Activated T-helper 2 cell treated with anti-CD3 and anti-CD28 coated beads, Interferon-gamma antibody, Interleukin-2, Interleukin-4, amounts not matched to agents 10 μg/mL and 5 μg/mL and 100 μg/mL, durations not matched to agents 14 hours and 24 hours and 36 hours (primary cell): Measurements from ENCODE around the gene GARIN5B. TPM values are rescaled to one million over a fixed set of nuclear protein-coding genes. Genes with fewer than 3 reads are reported as not detected.

Experiments
- DNase-seq: peaks from one replicate; pipeline ENCODE4 v3.0.0; 2021; ENCODE audit warnings: low spot score
- H3K27ac Mint-ChIP-seq: one replicate; pipeline ENCODE4 v1.8.0; 2021; ENCODE audit warnings: mixed read lengths
- H3K27me3 Mint-ChIP-seq: one replicate; pipeline ENCODE4 v1.8.0; 2021; ENCODE audit warnings: low read depth, mixed read lengths
- H3K36me3 Mint-ChIP-seq: one replicate; pipeline ENCODE4 v1.8.0; 2021; ENCODE audit warnings: low read depth, mixed read lengths
- H3K4me1 Mint-ChIP-seq: one replicate; pipeline ENCODE4 v1.8.0; 2021; ENCODE audit warnings: low read depth, mixed read lengths
- H3K4me3 Mint-ChIP-seq: one replicate; pipeline ENCODE4 v1.8.0; 2021; ENCODE audit warnings: low read depth, mild to moderate bottlenecking, moderate library complexity, mixed read lengths
- H3K9me3 Mint-ChIP-seq: one replicate; pipeline ENCODE4 v1.8.0; 2021; ENCODE audit warnings: mixed read lengths
- intact Hi-C: fragments of 100-400 bp; cut with micrococcal nuclease; formaldehyde crosslinking; loops from one replicate; pipeline ENCODE4 v1.15.1; 2023
- total RNA-seq: library from RNA; stranded (reverse); gene quantifications from 2 replicates; pipeline ENCODE4 v1.2.3, GENCODE V29; 2022

Gene GARIN5B
- total RNA-seq, 1 donor from 2014 or later, result not detected

DNA sequence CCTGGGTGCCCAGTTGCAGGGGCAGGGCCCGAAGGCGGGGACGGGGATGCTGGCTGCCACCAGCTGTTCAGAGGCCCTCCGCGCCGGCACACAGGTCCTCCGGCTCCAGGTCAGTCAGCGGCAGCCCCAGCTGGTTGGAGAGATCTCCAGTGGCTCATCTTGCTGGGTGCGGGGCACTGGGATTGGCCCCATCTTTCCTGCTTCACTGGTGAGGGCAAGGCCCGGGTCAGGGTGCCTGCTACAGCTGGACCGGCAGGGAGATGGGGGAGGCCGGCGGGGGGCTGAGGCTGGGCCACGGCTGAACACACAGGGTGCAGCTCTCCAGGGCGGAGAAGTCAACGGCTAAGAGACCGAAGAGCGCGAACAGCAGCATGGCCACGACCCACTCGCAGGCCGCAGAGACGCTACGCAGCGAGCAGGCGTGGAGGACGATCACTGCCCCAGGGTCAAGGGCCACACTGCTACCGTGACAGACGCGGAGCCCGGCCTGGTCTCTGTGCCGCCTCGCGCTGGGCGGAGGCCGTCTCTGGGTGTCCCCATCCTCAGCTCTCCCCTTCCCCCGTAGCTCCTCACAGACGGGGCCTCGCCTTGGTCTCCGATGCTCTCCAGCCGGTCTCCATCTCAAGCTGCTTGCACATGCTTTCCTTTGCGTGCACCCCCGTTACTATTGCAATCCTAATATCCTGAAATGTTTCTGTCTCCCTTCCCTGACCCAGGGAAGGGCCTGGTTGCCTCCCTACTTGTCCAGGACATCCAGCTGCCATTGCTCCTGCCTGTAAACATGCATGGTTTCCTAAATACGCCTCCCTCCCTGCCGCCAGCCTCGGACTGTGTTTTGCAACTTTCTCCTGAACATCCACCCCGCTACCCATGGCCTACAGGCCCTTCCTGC lies 50.2 kb downstream of the GARIN5B start:
- Mint-ChIP-seq H3K4me1 (no peaks in the 10 kb centered on the region), H3K27me3 (no peaks in the 10 kb centered on the region), H3K4me3 (no peak overlapping the region), H3K27ac (no peak overlapping the region), H3K36me3 (no peaks in the 10 kb centered on the region), H3K9me3 (no peaks in the 10 kb centered on the region)
- intact Hi-C loops, result no loop called here
- DNase-seq, result no peak

DNA sequence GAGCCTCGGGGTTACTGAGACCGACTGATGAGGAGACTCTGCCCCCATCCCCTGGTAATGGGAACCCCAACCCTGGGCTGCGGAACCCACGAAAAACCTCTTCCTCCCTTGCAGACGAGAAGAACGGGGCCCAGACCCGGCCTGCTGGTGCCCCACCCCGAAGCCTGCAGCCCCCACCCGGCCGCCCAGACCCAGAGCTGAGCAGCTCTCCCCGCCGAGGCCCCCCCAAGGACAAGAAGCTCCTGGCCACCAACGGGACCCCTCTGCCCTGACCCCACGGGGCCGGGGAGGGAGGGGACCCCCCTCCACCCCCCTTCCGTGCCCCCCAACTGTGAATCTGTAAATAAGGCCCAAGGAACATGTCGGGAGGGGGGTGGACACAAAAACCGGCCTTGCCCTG lies 51.3 kb downstream of the GARIN5B start:
- no peak overlapping the region for H3K4me3 Mint-ChIP-seq
- intact Hi-C loops, result no loop called here
- H3K4me1 Mint-ChIP-seq, result no peaks in the 10 kb centered on the region
- H3K9me3 Mint-ChIP-seq, result no peaks in the 10 kb centered on the region
- no peaks in the 10 kb centered on the region for H3K27me3 Mint-ChIP-seq
- no peaks in the 10 kb centered on the region for H3K36me3 Mint-ChIP-seq
- no peak for DNase-seq
- H3K27ac Mint-ChIP-seq, result no peak overlapping the region

DNA sequence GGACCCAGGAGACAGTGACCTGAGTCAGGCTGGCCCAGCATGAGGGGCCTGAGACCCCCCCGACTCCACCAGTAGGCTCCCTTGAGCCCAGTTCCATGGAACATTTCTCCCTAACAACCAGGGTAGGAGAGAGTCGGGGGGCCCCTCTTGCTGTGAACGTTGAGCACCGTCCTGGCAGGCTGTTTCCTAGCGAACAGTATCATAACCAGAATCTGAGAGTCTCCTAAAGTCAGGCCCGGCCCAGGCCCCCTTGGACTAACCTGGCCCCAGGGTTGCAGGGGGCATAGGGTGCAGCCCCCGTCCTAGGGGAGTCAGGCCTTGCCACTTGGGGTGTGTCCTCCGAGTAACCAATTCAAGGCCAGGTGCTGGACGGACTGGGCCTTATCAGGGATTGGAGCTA lies 51.7 kb downstream of the GARIN5B start:
- intact Hi-C loops, result no loop called here
- H3K9me3 Mint-ChIP-seq, result no peaks in the 10 kb centered on the region
- H3K4me3 Mint-ChIP-seq, result no peak overlapping the region
- no peak for DNase-seq
- H3K27me3 Mint-ChIP-seq, result no peaks in the 10 kb centered on the region
- H3K36me3 Mint-ChIP-seq, result no peaks in the 10 kb centered on the region
- no peaks in the 10 kb centered on the region for H3K4me1 Mint-ChIP-seq
- no peak overlapping the region for H3K27ac Mint-ChIP-seq

DNA sequence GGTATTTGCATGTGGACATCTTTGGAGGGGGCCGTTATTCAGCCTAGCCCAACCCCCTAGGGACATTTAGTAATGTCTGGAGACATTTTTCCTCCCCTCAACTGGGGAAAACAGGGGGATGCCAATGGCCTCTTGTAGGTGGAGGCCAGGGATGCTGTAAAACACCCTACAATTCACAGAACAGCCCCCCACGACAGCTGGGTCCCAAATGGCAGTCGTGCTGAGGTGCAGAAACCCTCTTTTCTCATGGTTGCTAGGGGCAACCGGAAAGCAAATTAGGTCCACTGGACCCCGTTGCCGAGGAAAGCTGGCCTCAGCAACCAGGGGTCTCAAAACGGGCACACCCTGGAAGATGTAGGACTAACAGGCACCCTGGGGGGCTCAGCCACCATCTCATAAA lies 52.6 kb downstream of the GARIN5B start:
- H3K27ac Mint-ChIP-seq, result no peak overlapping the region
- H3K27me3 Mint-ChIP-seq, result no peaks in the 10 kb centered on the region
- peaks cover 1% of the 10 kb centered on the region for H3K4me1 Mint-ChIP-seq
- no peak for DNase-seq
- peaks cover under 1% of the 10 kb centered on the region for H3K36me3 Mint-ChIP-seq
- no peaks in the 10 kb centered on the region for H3K9me3 Mint-ChIP-seq
- no peak overlapping the region for H3K4me3 Mint-ChIP-seq
- intact Hi-C loops, result no loop called here

DNA sequence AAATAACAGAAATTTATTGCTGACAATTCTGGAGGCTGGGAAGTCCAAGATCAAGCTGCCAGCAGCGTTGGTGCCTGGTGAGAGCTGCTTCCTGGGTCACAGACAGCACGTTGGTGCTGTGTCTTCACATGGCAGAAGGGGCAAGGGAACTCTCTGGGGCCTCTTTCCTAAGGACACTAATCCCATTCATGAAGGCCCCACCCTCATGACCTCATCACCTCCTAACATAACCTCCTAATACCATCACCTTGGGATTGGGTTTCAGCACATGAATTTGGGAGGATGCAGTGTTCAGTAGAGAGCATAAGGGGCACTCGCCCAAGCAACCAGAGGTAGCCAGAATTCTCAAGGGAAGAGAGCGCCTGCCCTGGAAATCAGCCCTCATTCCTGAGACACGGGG lies 53.6 kb downstream of the GARIN5B start:
- intact Hi-C loops, result no loop called here
- Mint-ChIP-seq H3K4me1 (peaks cover 4% of the 10 kb centered on the region), H3K4me3 (no peak overlapping the region), H3K9me3 (no peaks in the 10 kb centered on the region), H3K27ac (no peak overlapping the region), H3K36me3 (peaks cover 3% of the 10 kb centered on the region), H3K27me3 (no peaks in the 10 kb centered on the region)
- no peak for DNase-seq

DNA sequence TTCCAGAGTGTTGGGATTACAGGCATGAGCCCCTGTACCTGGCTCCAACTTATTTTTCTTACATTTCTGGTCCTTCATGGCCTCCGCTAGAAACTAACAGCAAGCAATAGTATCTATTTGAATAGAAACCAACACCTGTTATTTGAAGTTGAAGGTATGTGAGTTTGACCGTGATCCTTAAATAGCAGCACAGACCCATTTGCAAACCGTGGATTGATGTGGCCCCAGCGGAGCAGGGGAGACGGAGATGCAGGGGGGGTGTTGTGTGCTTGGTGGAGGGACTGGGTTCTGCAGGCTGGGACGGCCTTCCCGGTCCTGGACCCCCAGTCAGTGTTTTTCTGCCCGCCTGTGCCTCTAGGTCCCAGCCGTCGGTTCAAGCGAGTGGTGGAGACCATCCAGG lies 54.8 kb downstream of the GARIN5B start:
- peaks cover 4% of the 10 kb centered on the region for H3K4me1 Mint-ChIP-seq
- DNase-seq, result no peak
- no peak overlapping the region for H3K27ac Mint-ChIP-seq
- no peaks in the 10 kb centered on the region for H3K9me3 Mint-ChIP-seq
- peaks cover 3% of the 10 kb centered on the region for H3K36me3 Mint-ChIP-seq
- H3K27me3 Mint-ChIP-seq, result no peaks in the 10 kb centered on the region
- H3K4me3 Mint-ChIP-seq, result no peak overlapping the region
- intact Hi-C loops, result no loop called here

DNA sequence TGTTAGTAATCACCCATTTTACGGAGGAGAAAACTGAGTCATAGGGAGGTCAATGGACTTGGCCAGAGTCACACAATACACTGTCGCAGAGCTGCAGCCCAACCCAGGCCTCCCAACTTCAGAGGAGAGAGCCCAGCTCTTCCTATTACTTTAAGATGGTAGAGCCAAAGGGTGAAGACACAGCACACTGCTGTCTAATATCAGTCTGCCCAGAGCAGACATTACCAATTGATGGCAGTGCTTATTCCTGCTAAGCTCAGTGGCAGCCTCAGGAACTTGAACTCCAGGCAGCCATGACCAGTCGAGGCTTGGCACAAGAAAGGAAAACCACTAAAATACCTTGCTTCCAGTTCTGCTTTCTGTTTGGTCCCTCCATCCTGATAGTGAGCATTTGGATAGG lies 56.3 kb downstream of the GARIN5B start:
- no peaks in the 10 kb centered on the region for H3K27me3 Mint-ChIP-seq
- no peak overlapping the region for H3K27ac Mint-ChIP-seq
- DNase-seq, result no peak
- H3K9me3 Mint-ChIP-seq, result no peaks in the 10 kb centered on the region
- peaks cover 4% of the 10 kb centered on the region for H3K4me1 Mint-ChIP-seq
- peaks cover 3% of the 10 kb centered on the region for H3K36me3 Mint-ChIP-seq
- intact Hi-C loops, result no loop called here
- H3K4me3 Mint-ChIP-seq, result no peak overlapping the region

DNA sequence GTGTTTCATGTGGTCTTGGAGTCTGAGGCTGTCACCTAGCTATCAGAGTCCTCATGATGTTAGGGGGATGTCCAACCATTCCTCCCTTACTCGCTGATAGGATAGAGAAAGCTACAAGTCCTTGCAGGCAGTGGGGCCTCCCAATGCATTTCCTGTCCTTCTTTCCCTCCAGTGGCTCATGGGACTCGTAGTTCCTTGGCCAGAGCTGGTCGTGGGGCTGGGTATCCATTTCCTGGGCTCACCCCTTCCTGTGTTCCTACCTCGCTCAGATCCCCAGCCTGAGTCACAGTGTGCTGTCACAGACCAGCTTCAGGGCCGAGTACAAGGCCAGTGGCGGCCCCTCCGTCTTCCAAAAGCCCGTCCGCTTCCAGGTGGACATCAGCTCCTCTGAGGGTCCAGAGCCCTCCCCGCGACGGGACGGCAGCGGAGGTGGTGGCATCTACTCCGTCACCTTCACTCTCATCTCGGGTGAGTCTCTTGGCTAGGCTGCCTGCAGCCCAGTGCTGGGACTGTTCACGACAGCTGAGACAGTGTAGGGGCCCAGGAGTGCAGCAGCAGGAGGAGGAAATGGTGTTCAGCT lies 57.0 kb downstream of the GARIN5B start:
- no peak overlapping the region for H3K4me3 Mint-ChIP-seq
- peaks cover 3% of the 10 kb centered on the region for H3K36me3 Mint-ChIP-seq
- peaks cover 4% of the 10 kb centered on the region for H3K4me1 Mint-ChIP-seq
- intact Hi-C loops, result no loop called here
- no peaks in the 10 kb centered on the region for H3K9me3 Mint-ChIP-seq
- no peak for DNase-seq
- no peak overlapping the region for H3K27ac Mint-ChIP-seq
- H3K27me3 Mint-ChIP-seq, result no peaks in the 10 kb centered on the region

DNA sequence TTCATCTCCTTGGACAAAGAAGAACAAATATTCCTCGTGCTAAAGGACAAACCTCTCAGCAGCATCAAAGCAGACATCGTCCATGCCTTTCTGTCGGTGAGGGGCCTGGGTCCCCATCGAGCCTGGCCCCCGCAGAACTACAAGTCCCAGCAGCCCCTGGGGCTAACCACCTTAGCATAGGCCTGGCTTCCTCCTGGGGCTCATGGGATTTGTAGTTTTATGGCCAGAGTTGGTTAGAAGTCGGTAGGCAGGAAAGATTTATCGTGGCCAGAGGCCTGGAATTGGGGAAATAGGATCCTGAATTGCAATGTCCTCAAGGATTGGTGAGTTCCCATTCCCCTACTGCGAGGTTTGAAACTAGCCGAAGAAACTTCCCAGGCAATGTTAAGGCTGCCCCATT lies 57.6 kb downstream of the GARIN5B start:
- Mint-ChIP-seq H3K27me3 (no peaks in the 10 kb centered on the region), H3K27ac (no peak overlapping the region), H3K36me3 (peaks cover 3% of the 10 kb centered on the region), H3K4me3 (no peak overlapping the region), H3K4me1 (peaks cover 4% of the 10 kb centered on the region), H3K9me3 (no peaks in the 10 kb centered on the region)
- DNase-seq, result peak; percentile 22
- intact Hi-C loops, result no loop called here

DNA sequence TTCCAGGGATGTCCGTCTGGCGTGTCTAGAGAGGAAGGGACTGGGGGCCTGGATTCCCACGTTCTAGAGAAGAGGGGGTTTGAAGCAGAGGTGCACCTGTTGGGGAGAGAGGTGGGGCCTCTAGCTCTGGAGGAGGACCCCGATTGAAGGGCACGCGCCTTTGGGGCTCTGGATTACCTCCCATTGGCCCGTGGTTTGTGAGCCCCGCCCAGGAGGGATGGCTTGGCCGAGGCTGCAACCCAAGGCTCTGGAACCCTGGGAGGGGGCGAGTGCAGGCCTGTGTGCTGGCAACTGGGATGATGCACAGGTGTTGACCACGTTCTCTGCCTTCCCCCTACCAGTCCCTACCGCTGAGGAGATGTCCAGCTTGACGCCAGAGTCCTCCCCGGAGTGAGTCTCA lies 58.1 kb downstream of the GARIN5B start:
- Mint-ChIP-seq H3K9me3 (no peaks in the 10 kb centered on the region), H3K27ac (no peak overlapping the region), H3K27me3 (no peaks in the 10 kb centered on the region), H3K4me3 (no peak overlapping the region), H3K36me3 (peaks cover 3% of the 10 kb centered on the region), H3K4me1 (peaks cover 4% of the 10 kb centered on the region)
- intact Hi-C loops, result loop anchor here (5.0 kb wide), 1 partner anchor 82 kb away; the partner anchor contains the start of gene RPL28
- DNase-seq, result no peak

Other genes starting within 250 kb of the GARIN5B start
- gene PPP1R12C, start 245.6 kb downstream of the GARIN5B start, total RNA-seq, result 104 and 108 TPM in 2 replicates
- 0.27 and 1.3 TPM in 2 replicates for gene TNNT1, start 214.1 kb downstream of the GARIN5B start, total RNA-seq
- gene TNNI3, start 205.5 kb downstream of the GARIN5B start, total RNA-seq, result not detected in 2 replicates
- 0.23 and 0.27 TPM in 2 replicates for gene DNAAF3, start 196.6 kb downstream of the GARIN5B start, total RNA-seq
- 0.23 TPM in 1 of 2 replicates, not detected in the other for gene SYT5, start 183.0 kb downstream of the GARIN5B start, total RNA-seq
- not detected in 2 replicates for gene PTPRH, start 153.8 kb downstream of the GARIN5B start, total RNA-seq
- 6.0 and 6.7 TPM in 2 replicates for gene TMEM86B, start 134.5 kb downstream of the GARIN5B start, total RNA-seq
- 180 and 183 TPM in 2 replicates for gene PPP6R1, start 104.2 kb downstream of the GARIN5B start, total RNA-seq
- 59.0 and 59.3 TPM in 2 replicates for gene HSPBP1, start 83.2 kb downstream of the GARIN5B start, total RNA-seq
- gene BRSK1, start 79.3 kb downstream of the GARIN5B start, total RNA-seq, result 5.8 and 6.0 TPM in 2 replicates
- 0.41 and 0.46 TPM in 2 replicates for gene TMEM150B, start 37.9 kb downstream of the GARIN5B start, total RNA-seq
- 34.3 and 35.3 TPM in 2 replicates for gene KMT5C, start 23.4 kb downstream of the GARIN5B start, total RNA-seq
- gene COX6B2, start 8.5 kb downstream of the GARIN5B start, total RNA-seq, result 1.8 TPM in 1 of 2 replicates, not detected in the other
- gene IL11, start 7.2 kb upstream of the GARIN5B start, total RNA-seq, result 0.25 and 0.32 TPM in 2 replicates
- gene TMEM190, start 13.6 kb upstream of the GARIN5B start, total RNA-seq, result not detected in 2 replicates
- gene TMEM238, start 21.0 kb upstream of the GARIN5B start, total RNA-seq, result 7.9 and 10.5 TPM in 2 replicates
- 2,206 and 2,207 TPM in 2 replicates for gene RPL28, start 22.7 kb upstream of the GARIN5B start, total RNA-seq
- gene UBE2S, start 44.5 kb upstream of the GARIN5B start, total RNA-seq, result 210 and 220 TPM in 2 replicates
- not detected in 2 replicates for gene SHISA7, start 80.0 kb upstream of the GARIN5B start, total RNA-seq
- 30.4 and 34.8 TPM in 2 replicates for gene ISOC2, start 98.4 kb upstream of the GARIN5B start, total RNA-seq
- not detected in 2 replicates for gene C19orf85, start 101.5 kb upstream of the GARIN5B start, total RNA-seq
- 8.6 and 9.5 TPM in 2 replicates for gene ZNF628, start 113.4 kb upstream of the GARIN5B start, total RNA-seq
- gene NAT14, start 121.9 kb upstream of the GARIN5B start, total RNA-seq, result 20.0 and 20.2 TPM in 2 replicates
- 0.41 and 0.71 TPM in 2 replicates for gene SSC5D, start 125.2 kb upstream of the GARIN5B start, total RNA-seq
- not detected in 2 replicates for gene SBK2, start 173.9 kb upstream of the GARIN5B start, total RNA-seq
- not detected in 2 replicates for gene SBK3, start 182.3 kb upstream of the GARIN5B start, total RNA-seq
- 8.2 and 10.7 TPM in 2 replicates for gene ZNF579, start 217.6 kb upstream of the GARIN5B start, total RNA-seq
- 18.2 and 18.9 TPM in 2 replicates for gene FIZ1, start 236.3 kb upstream of the GARIN5B start, total RNA-seq
- gene ZNF524, start 237.0 kb upstream of the GARIN5B start, total RNA-seq, result 18.4 and 19.7 TPM in 2 replicates
- gene ZNF865, start 242.4 kb upstream of the GARIN5B start, total RNA-seq, result 13.5 and 13.6 TPM in 2 replicates